KMS-11 (cell line): ENCODE data around the gene CPVL.

Experiments used
- H2AFZ ChIP-seq: fragments of 200-600 bp; sonication (generic); 2 replicates; pipeline ENCODE4 v1.6.1; 2016; ENCODE audit warnings: antibody characterized with exemption, mixed run types, low read depth
- H3K27ac ChIP-seq: fragments of 200-600 bp; sonication (generic); 2 replicates; pipeline ENCODE4 v1.6.1; 2016; ENCODE audit warnings: mild to moderate bottlenecking, mixed run types
- H3K27me3 ChIP-seq: fragments of 200-600 bp; sonication (generic); 2 replicates; pipeline ENCODE4 v1.6.1; 2017; ENCODE audit warnings: mild to moderate bottlenecking, low read depth, mixed run types, moderate library complexity; ENCODE audit not compliant: insufficient read depth
- H3K36me3 ChIP-seq: fragments of 200-600 bp; sonication (generic); 2 replicates; pipeline ENCODE4 v1.6.1; 2017; ENCODE audit warnings: mild to moderate bottlenecking, mixed run types; ENCODE audit not compliant: insufficient read depth
- H3K4me1 ChIP-seq: fragments of 200-600 bp; sonication (generic); 2 replicates; pipeline ENCODE4 v1.6.1; 2016; ENCODE audit warnings: mild to moderate bottlenecking, low read depth, mixed run types; ENCODE audit not compliant: poor library complexity, severe bottlenecking
- H3K4me2 ChIP-seq: fragments of 200-600 bp; sonication (generic); 2 replicates; pipeline ENCODE4 v1.7.0; 2016; ENCODE audit warnings: mild to moderate bottlenecking, mixed run types
- H3K4me3 ChIP-seq: fragments of 200-600 bp; sonication (generic); IDR thresholded peaks from 2 replicates; pipeline ENCODE4 v1.6.1; 2017; ENCODE audit warnings: low read depth, low read length, mixed read lengths; ENCODE audit not compliant: insufficient read depth
- H3K79me2 ChIP-seq: fragments of 200-600 bp; sonication (generic); 2 replicates; pipeline ENCODE4 v1.6.1; 2016; ENCODE audit warnings: low read depth, mixed run types; ENCODE audit not compliant: insufficient read depth
- H3K9ac ChIP-seq: fragments of 200-600 bp; sonication (generic); 2 replicates; pipeline ENCODE4 v1.6.1; 2016; ENCODE audit warnings: mild to moderate bottlenecking, mixed run types
- H4K20me1 ChIP-seq: fragments of 200-600 bp; sonication (generic); 2 replicates; pipeline ENCODE4 v1.6.1; 2016; ENCODE audit warnings: mild to moderate bottlenecking, mixed run types; ENCODE audit not compliant: insufficient read depth
- TF ChIP-seq, protein P1 (sequence below): fragments of 200-600 bp; sonication (generic); conservative IDR thresholded peaks from 2 replicates; pipeline ENCODE4 v1.6.1; 2017; ENCODE audit warnings: low read depth, mild to moderate bottlenecking, antibody characterized with exemption, low read length, moderate library complexity, mixed read lengths

The CPVL gene

DNA sequence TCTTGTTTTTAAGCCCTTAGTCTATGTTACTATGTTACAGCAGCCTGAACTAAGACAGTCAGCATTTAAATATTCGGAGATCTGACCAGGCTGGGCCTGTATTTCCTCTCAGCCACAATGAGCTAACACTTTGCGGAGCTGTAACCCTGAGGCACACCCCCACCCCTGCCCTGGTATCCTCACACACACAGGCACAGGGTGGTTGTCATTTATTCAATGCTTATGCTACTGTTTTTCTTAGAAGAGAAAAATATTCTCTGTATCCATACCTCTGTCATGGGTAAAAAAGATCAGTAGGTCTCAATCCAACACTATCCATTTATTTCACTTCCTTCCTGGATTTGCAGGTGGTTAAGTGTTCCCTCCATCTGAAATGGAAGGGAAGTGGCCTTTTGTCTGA, 107.9 kb downstream of the CPVL start:
- Histone ChIP-seq H2AFZ (no peak overlapping the region), H3K4me2 (no peak overlapping the region), H3K79me2 (no peaks in the 10 kb centered on the region), H4K20me1 (no peaks in the 10 kb centered on the region), H3K36me3 (no peaks in the 10 kb centered on the region), H3K4me3 (no peak overlapping the region), H3K4me1 (peaks cover 3% of the 10 kb centered on the region), H3K27ac (no peak overlapping the region), H3K9ac (no peak overlapping the region), H3K27me3 (no peaks in the 10 kb centered on the region)
- TF ChIP-seq, protein P1, sequence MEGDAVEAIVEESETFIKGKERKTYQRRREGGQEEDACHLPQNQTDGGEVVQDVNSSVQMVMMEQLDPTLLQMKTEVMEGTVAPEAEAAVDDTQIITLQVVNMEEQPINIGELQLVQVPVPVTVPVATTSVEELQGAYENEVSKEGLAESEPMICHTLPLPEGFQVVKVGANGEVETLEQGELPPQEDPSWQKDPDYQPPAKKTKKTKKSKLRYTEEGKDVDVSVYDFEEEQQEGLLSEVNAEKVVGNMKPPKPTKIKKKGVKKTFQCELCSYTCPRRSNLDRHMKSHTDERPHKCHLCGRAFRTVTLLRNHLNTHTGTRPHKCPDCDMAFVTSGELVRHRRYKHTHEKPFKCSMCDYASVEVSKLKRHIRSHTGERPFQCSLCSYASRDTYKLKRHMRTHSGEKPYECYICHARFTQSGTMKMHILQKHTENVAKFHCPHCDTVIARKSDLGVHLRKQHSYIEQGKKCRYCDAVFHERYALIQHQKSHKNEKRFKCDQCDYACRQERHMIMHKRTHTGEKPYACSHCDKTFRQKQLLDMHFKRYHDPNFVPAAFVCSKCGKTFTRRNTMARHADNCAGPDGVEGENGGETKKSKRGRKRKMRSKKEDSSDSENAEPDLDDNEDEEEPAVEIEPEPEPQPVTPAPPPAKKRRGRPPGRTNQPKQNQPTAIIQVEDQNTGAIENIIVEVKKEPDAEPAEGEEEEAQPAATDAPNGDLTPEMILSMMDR: no peak

DNA sequence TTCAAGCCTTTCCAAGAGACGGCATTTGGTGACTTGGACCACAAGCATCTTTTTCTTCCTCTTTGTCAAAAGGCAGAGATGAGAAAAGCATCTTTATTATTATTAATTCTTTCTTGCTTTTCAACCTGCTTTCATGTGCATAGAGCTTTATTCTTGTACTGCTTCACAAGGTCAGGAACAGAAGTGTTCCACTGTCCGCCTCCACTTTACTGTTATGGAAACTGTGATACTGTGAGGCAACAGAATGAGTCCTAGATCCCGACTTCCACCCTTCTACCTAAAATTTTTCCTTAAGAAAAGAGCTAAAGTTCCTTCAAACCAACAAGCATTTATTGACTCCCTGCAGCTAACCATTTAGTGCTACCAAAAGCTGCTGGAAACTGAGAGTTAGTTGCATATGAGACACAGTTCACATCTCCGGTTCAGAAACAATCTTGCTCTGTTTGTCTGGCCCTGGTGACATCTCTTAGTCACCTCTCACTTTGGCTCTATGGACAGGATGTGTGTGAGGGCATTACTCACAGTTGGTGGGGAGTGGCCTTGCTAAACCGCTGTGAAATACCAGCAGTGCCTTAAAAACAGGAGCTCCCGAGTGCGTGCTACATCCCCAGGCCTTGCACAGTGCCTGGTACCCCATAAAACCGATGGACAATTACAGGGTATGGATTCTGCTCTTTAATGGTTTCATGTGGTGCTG, 111.1 kb downstream of the CPVL start:
- Histone ChIP-seq H3K27me3 (no peaks in the 10 kb centered on the region), H2AFZ (no peak overlapping the region), H3K79me2 (no peaks in the 10 kb centered on the region), H3K27ac (no peak overlapping the region), H4K20me1 (no peaks in the 10 kb centered on the region), H3K9ac (no peak overlapping the region), H3K36me3 (no peaks in the 10 kb centered on the region), H3K4me3 (no peak overlapping the region), H3K4me2 (no peak overlapping the region), H3K4me1 (peaks cover 5% of the 10 kb centered on the region)
- TF ChIP-seq, protein P1: no peak

DNA sequence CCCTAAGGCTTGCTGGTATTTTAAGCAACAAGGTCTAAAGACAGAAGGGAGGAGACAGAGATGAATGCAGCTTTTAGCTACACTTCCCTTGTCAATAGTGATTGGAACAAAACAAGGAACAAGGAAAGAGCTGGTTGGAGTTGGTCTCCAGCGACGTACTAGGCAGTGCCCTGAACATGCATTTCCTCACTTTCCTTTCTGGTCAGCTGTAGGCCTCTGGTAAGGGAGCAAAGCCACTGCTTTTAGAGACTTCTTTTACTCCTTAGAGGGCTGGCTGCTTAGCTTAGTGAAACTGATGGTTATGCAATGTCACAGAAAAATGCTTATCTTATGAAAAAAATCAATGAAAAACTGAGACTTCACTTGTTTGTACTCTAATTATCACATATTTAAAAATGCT, 112.8 kb downstream of the CPVL start:
- Histone ChIP-seq H3K4me2 (no peak overlapping the region), H3K4me1 (peaks cover 5% of the 10 kb centered on the region), H2AFZ (no peak overlapping the region), H3K79me2 (no peaks in the 10 kb centered on the region), H3K27ac (no peak overlapping the region), H3K9ac (no peak overlapping the region), H4K20me1 (no peaks in the 10 kb centered on the region), H3K4me3 (no peak overlapping the region), H3K27me3 (no peaks in the 10 kb centered on the region), H3K36me3 (no peaks in the 10 kb centered on the region)
- TF ChIP-seq, protein P1: no peak

DNA sequence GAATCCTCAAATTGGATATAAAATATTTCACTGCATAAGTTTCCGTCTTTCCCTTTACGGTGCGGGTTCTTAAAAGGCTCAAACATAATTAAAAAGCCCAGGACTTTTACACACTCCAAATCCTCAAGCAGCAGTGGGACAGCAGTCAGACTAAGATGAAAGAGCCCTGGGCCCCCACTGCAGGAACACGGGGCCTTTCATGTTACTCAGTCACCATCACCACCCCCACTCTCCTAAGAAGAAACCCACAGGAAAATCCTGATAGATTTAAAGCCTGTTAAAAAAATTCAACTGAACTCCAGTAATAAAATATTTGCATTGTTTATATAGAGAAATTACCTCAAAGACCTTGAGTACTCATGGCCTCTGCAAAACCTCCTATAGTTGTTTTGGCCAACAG, 114.2 kb downstream of the CPVL start:
- no peak overlapping the region for H2AFZ ChIP-seq
- H3K4me1 ChIP-seq: peaks cover 5% of the 10 kb centered on the region
- no peak overlapping the region for H3K27ac ChIP-seq
- H3K9ac ChIP-seq: no peak overlapping the region
- no peaks in the 10 kb centered on the region for H3K27me3 ChIP-seq
- no peak overlapping the region for H3K4me3 ChIP-seq
- TF ChIP-seq, protein P1: no peak
- H3K4me2 ChIP-seq: no peak overlapping the region
- H3K36me3 ChIP-seq: no peaks in the 10 kb centered on the region
- H4K20me1 ChIP-seq: no peaks in the 10 kb centered on the region
- no peaks in the 10 kb centered on the region for H3K79me2 ChIP-seq
